Measurements from ENCODE around the gene CELF1.

Gene CELF1

DNA sequence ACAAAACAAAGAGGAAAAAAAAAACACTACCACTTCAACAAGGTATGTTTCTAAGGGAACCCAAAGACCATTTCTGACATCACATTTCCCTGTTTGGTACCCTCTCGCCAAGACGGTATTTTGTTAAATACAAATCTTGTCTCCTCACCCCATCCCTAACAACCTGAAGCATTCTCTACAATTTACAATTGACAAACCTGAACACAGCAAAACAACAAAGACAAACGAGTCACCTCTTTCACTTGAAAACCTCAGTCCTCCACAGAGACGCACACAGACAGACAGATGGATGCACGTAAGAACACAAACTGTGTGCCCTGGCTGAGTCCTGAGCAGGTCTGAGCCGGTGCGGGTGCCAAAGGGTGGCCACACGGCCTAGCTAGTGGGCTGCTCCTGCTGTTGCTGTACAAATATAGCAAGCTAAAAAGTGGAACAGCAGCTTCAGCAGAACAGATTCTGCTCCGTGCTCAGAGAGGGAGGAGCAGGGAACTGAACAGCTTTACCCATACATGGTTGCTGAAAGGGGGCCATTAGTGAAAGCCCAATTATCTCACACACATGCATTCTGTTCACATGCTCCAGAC lies 28.5 kb downstream of the CELF1 start:
- TF ChIP-seq, protein P1, sequence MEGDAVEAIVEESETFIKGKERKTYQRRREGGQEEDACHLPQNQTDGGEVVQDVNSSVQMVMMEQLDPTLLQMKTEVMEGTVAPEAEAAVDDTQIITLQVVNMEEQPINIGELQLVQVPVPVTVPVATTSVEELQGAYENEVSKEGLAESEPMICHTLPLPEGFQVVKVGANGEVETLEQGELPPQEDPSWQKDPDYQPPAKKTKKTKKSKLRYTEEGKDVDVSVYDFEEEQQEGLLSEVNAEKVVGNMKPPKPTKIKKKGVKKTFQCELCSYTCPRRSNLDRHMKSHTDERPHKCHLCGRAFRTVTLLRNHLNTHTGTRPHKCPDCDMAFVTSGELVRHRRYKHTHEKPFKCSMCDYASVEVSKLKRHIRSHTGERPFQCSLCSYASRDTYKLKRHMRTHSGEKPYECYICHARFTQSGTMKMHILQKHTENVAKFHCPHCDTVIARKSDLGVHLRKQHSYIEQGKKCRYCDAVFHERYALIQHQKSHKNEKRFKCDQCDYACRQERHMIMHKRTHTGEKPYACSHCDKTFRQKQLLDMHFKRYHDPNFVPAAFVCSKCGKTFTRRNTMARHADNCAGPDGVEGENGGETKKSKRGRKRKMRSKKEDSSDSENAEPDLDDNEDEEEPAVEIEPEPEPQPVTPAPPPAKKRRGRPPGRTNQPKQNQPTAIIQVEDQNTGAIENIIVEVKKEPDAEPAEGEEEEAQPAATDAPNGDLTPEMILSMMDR (IDR thresholded peaks at IDR 0.05; ENCODE audit: low read depth, low read length): no peak
- DNase-seq (ENCODE audit: extremely low read depth, low read depth): no peak

DNA sequence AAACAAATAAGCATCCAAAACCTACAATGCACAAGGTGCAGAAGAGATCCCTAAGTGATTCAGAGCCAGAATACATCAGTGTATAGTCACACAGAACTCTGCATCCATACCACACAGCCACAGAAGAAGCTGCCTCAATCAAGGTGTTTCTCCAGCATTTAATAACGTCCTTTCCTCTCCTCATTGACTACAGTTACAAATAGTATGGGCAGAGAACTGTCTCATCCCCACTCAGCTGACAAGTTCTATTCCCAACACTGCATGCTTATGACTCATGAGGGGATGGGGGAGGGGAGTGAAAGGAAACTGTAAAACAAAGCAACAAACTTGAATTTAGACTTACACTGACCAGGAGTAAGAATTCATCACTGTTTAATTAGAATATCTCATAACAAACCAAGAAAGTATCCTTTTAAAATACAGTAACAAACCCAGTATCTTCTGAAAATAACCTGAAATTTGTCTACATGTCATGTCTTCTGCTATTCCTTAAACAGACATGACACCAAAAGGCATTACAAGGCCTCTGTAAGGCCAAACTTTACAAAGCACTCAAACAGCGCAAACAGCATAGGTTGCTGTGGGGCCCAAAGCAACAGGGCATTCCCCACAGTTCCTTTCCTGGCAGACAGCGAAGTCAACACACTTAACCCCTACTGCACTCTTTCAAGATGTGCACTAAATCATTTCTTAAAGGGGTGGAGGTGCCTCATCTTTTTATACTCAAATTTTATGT lies 29.3 kb downstream of the CELF1 start:
- TF ChIP-seq, protein P1 (IDR thresholded peaks at IDR 0.05; ENCODE audit: low read depth, low read length): no peak
- DNase-seq (ENCODE audit: extremely low read depth, low read depth): no peak

DNA sequence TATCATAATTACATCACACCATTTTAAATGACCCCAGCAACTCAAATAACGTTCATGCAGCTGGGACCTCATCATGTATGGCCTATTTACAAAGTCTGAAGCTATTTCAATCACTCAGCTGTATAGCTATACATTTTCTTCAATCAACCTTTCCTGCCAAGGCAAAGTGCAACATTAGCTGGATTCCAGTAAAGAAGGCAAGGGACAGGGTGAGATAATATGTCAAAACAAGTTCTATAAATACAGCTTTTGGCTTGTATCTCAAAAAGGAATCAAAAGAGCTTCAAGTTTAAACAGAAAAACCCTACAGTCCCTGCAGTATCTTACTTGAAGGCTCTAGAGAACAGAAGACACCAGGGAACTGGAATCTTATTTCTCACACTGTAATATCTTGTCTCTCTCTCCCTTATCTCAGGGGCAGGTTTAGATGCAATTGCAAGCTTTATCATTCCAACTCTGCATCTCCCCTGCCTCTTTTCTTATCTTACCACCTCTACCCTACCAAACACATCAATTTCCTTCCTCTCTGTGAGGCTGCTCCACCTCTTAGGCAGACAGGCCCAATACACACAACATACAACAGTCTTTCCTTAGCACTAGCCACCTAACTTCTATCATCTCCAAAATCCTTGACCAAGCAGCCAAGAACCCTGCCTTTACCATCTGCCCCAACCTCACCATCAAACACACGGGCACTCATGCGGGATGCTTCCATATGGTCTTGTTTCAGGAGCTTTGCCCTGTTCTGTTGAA lies 34.5 kb downstream of the CELF1 start:
- TF ChIP-seq, protein P1 (IDR thresholded peaks at IDR 0.05; ENCODE audit: low read depth, low read length): no peak
- no peak for DNase-seq (ENCODE audit: extremely low read depth, low read depth)

DNA sequence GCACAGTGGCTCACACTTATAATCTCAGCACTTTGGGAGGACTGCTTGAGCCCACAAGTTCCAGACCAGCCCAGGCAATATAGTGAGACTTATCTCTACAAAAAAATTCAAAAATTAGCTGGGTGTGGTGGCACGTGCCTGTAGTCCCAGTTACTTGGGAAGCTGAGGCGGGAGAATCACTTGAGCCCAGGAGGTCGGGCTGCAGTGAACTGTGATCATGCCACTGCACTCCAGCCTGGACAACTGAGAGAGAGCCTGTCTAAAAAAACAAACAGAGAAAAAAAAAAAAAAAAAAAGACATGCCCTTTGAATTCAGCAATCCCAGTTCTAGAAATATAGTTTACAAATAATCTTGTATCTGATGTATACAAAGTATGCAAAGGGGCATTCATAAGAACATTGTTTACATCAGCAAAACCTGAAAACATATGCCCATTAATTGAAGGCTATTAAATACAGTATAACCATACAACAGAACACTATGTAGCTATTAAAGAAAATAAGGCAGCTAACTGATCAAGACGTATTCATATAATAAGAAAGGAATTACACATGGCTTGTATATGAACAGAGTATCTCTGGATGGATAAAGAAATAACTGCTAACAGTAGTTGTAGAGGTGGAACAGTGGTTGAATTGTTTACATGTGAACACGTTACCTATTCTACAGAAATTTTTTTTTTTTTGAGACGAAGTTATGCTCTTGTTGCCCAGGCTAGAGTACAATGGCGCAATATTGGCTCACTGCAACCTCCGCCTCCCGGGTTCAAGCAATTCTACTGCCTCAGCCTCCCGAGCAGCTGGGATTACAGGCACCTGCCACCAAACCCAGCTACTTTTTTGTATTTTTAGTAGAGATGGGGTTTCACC lies 35.7 kb downstream of the CELF1 start:
- no peak for DNase-seq (ENCODE audit: extremely low read depth, low read depth)
- TF ChIP-seq, protein P1 (IDR thresholded peaks at IDR 0.05; ENCODE audit: low read depth, low read length): no peak

DNA sequence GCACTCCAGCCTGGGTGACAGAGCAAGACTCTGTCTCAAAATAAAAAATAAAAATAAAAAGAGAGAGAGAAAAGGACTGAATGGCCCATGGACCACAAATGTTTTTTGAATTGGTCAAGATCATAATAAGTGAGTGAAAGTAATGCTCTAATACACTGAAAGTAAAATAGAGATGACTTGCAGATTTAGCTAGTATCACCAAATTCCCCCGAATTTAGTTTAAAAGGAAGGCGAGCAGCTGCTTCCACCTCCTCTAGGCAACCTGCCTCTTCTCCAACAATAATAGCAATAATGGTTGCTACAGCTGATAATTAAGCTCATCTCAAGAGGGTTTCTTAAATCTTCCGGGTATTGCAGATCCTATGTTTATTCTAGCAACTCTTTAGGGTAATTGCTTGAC lies 36.8 kb downstream of the CELF1 start:
- TF ChIP-seq, protein P1 (IDR thresholded peaks at IDR 0.05; ENCODE audit: low read depth, low read length): no peak
- no peak for DNase-seq (ENCODE audit: extremely low read depth, low read depth)

DNA sequence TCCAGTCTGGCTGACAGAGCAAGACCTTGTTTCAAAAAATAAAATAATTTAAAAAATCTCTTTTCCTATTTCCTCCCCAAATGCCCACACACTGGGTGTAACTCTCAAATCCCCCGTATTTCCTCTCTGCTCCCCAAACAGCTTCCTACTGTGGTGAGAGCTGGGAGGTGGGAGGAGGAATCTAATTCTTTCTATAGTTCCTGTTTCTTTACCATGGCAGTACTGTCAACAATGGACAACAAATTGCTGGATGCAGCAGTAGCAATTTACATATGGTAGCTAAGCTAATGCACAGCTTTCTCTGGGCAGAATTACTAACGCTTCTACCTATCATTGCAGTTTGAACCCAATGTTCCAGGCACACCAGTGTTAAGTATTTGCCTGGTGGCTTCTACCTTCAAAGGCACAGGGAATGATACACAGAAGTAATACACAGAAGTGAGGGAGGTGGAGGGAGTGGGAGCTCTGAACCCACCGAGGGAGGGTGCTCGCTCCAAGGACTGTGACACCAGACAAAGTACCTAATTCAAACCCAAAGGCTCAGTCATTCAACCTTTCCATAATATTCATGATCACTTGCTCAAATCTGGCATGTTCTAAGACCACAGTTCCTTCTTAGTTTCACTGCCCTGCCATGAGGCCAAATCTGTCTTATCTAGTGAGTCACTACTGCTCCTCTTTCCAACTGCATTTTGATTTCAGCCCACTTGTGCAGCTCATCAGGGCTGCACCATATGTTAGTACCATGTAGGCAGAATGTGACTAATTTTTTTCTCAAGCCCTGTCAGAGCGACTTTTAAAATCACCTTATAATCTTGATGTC lies 37.9 kb downstream of the CELF1 start:
- TF ChIP-seq, protein P1 (IDR thresholded peaks at IDR 0.05; ENCODE audit: low read depth, low read length): no peak
- no peak for DNase-seq (ENCODE audit: extremely low read depth, low read depth)
